Measurements from ENCODE around the gene BLOC1S1. TPM values are rescaled to one million over a fixed set of nuclear protein-coding genes. Genes with fewer than 3 reads are reported as not detected.
A peak's percentile ranks its signal among the peaks of the same experiment; 100 is the strongest.

BLOC1S1 gene
- 171 TPM for total RNA-seq

GRCh38 chr12:55715833-55716581 lies at the start of gene BLOC1S1:
Gene BLOC1S1, plus strand, starts transcription at chr12:55716046. Its CDS starts 6 bp downstream, at chr12:55716052.
- ATAC-seq (peak; percentile 88), DNase-seq (ENCODE audit: low spot score) (peak; percentile 96)
- intact Hi-C loops (cut with DNase I): no loop called here

- DNase-seq (ENCODE audit: low spot score) (no peak), ATAC-seq (no peak)
- intact Hi-C loops (cut with DNase I): no loop called here
These were observed 49.3 kb upstream of the BLOC1S1 start for GRCh38 chr12:55666508-55666907.

DNA sequence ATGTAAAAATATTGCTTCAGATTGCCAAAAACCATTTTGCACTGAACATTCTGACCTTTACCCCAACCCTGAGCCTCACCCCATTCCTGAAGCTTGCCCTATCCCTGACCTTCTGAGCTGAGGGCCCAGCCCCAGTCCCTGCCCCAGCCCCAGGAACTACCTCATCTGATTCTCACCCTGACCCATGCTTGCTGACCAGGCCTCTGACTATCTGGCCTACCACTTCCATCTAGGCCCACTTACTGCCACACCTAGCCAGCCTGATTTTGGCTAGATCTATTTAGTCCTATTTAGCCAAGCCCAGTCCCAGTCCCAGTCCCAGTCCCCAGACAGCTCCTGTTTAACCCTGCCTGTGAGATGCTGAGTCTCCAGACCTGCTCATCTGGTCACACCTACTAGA lies 45.6 kb upstream of the BLOC1S1 start:
- intact Hi-C loops (cut with DNase I): loop anchor here (1.0 to 10.0 kb wide), 3 partner anchors 29 to 1088 kb away; partner anchors contain the start of genes CD63 and RDH5
- DNase-seq (ENCODE audit: low spot score) (no peak), ATAC-seq (peak; percentile 96)

DNA sequence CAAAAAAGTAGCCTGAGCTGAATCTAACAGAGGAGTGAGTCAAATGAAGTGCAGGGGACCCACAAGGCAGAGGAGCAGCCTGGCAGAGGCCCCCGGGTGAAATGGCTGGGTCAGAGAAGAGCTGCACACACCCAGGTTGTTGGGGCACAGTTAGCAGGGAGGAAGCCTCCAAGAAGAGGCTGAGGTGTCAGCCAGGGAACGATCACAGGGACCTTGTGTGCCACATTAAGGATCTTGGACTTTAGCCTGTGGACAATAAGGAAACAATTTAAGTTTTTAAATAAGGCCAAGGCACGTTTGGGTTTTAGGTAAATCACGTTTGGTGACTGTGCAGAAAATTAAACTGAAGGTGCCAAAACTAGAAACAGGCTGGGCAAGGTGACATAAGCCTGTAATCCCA lies 44.1 kb upstream of the BLOC1S1 start:
- DNase-seq (ENCODE audit: low spot score) (no peak), ATAC-seq (no peak)
- intact Hi-C loops (cut with DNase I): loop anchor here (5.0 to 10.0 kb wide), 2 partner anchors 53 to 1089 kb away; partner anchors contain the start of genes CD63 and RDH5

DNA sequence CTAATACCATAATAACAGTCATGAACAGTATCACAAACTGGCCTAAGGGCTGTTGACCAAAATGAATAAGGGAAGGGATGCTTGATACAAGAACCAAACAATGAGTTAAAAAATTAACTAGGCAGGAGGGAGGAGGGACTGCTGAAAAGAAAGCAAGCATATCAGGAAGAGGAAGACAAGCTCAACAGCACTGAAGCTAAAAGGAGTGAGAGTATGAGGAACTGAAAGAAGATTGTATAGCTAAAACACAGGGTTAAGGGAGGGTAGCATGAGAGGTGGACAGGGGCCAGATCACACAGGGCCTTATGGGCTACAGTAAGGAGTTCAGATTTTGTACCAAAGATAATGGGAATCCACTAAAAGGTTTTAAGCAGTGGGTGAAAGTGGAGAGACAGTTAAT lies 42.2 kb upstream of the BLOC1S1 start:
- intact Hi-C loops (cut with DNase I): loop anchor here (5.0 to 10.0 kb wide), 2 partner anchors 51 to 1091 kb away; partner anchors contain the start of genes CD63 and RDH5
- ATAC-seq (peak; percentile 33), DNase-seq (ENCODE audit: low spot score) (no peak)

- DNase-seq (ENCODE audit: low spot score): peak; percentile 31
- no peak for ATAC-seq
- intact Hi-C loops (cut with DNase I): loop anchor here (10.0 kb wide), 1 partner anchor 49 kb away; the partner anchor contains the start of genes CD63 and RDH5
These were observed 40.2 kb upstream of the BLOC1S1 start for GRCh38 chr12:55675666-55676065.

DNA sequence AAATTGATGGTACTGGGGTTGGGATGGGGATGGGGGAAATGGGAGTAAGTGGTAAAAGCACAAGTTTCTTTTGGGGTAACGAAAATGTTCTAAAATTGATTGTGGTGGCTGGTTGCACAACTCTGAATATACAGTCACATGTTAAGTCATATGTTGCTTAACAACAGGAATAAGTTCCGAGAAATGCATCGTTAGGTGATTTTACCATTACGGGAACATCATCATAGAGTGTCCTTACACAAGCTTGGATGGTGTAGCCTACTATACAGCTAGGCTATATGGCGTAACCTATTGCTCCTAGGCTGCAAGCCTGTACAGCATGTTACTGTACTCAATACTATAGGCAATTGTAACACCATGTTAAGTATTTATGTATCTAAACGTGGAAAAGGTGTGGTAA lies 39.1 kb upstream of the BLOC1S1 start:
- intact Hi-C loops (cut with DNase I): loop anchor here (10.0 kb wide), 1 partner anchor 48 kb away; the partner anchor contains the start of genes CD63 and RDH5
- peak; percentile 4 for DNase-seq (ENCODE audit: low spot score)
- ATAC-seq: peak; percentile 12

GRCh38 chr12:55679691-55680090 lies 36.2 kb upstream of the BLOC1S1 start:
- DNase-seq (ENCODE audit: low spot score): peak; percentile 56
- ATAC-seq: no peak
- intact Hi-C loops (cut with DNase I): loop anchor here (10.0 kb wide), 1 partner anchor 45 kb away; the partner anchor contains the start of genes CD63 and RDH5

GRCh38 chr12:55681142-55682077 lies 34.4 kb upstream of the BLOC1S1 start:
- peak; percentile 63 for ATAC-seq
- intact Hi-C loops (cut with DNase I): no loop called here
- DNase-seq (ENCODE audit: low spot score): peak; percentile 60

- intact Hi-C loops (cut with DNase I): no loop called here
- DNase-seq (ENCODE audit: low spot score) (peak; percentile 42), ATAC-seq (no peak)
These were observed 33.6 kb upstream of the BLOC1S1 start for GRCh38 chr12:55682087-55682796.

DNA sequence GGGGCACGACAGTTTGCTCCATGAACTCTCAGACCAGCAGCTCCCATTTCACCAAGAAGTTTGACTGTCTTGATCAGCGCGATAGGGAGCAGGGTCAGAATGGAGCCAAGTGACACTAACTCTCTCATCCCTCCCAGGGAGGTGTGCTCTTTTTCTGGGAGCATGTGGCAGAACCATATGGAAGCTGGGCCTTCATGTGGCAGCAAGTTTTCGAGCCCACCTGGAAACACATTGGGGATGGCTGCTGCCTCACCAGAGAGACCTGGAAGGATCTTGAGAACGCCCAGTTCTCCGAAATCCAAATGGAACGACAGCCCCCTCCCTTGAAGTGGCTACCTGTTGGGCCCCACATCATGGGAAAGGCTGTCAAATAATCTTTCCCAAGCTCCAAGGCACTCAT lies 32.2 kb upstream of the BLOC1S1 start:
- ATAC-seq (no peak), DNase-seq (ENCODE audit: low spot score) (peak; percentile 17)
- intact Hi-C loops (cut with DNase I): no loop called here

DNA sequence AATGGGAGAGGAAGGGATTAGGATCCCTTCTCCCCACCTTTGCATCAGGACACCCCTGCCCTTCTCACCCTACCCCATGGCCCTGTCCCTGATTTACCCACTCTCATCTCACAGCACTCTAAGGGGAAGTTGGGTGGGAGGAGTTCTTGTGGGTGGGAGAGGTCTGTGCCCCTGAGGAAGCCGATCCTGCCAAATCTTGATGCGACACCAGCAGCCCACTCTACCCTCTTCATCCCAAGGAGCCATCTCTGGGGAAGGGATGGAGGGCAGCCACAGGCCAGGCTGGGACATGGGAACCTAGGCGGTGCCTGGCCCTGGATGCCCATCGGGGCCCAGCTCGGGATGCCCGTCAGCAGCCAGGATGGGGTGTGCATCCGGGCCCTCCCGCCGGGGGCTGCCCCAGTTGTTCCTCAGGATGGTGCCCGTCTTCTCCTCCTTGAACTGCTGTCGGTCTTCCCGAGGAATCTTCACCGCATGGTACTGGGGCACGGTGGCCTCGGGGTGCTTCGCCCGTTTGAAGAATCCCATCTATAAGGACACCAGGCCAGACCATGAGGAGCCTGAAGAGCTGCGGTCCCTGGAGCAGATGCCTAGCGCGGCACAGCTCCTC lies 31.0 kb upstream of the BLOC1S1 start:
- intact Hi-C loops (cut with DNase I): no loop called here
- no peak for ATAC-seq
- DNase-seq (ENCODE audit: low spot score): peak; percentile 52

GRCh38 chr12:55685671-55686070 lies 30.2 kb upstream of the BLOC1S1 start:
- DNase-seq (ENCODE audit: low spot score): peak; percentile 33
- intact Hi-C loops (cut with DNase I): no loop called here

GRCh38 chr12:55686366-55687010 lies 29.4 kb upstream of the BLOC1S1 start:
- intact Hi-C loops (cut with DNase I): no loop called here
- DNase-seq (ENCODE audit: low spot score) (peak; percentile 8), ATAC-seq (no peak)

More at GRCh38 chr12:55685671-55686070, 30.2 kb upstream of the BLOC1S1 start:
- no peak for ATAC-seq

DNA sequence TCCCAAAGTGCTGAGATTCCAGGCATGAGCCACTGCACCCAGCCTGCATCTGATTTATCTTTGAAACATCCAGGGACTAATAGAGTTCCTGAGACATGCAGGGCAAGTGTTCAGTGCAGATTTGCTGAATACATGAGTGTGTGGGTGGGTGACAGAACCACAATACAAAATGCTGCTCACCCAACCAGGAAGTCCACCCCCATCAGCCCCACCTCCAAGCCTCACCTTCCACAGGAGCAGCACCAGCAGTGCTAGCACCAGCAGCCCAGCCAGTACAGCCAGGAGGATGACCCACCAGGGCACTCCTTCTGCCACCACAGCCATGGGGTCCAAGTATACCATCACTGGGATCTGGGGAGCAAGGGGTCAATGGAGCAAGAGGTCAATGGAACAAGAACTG lies 28.1 kb upstream of the BLOC1S1 start:
- no peak for ATAC-seq
- DNase-seq (ENCODE audit: low spot score): peak; percentile 44
- intact Hi-C loops (cut with DNase I): no loop called here

DNA sequence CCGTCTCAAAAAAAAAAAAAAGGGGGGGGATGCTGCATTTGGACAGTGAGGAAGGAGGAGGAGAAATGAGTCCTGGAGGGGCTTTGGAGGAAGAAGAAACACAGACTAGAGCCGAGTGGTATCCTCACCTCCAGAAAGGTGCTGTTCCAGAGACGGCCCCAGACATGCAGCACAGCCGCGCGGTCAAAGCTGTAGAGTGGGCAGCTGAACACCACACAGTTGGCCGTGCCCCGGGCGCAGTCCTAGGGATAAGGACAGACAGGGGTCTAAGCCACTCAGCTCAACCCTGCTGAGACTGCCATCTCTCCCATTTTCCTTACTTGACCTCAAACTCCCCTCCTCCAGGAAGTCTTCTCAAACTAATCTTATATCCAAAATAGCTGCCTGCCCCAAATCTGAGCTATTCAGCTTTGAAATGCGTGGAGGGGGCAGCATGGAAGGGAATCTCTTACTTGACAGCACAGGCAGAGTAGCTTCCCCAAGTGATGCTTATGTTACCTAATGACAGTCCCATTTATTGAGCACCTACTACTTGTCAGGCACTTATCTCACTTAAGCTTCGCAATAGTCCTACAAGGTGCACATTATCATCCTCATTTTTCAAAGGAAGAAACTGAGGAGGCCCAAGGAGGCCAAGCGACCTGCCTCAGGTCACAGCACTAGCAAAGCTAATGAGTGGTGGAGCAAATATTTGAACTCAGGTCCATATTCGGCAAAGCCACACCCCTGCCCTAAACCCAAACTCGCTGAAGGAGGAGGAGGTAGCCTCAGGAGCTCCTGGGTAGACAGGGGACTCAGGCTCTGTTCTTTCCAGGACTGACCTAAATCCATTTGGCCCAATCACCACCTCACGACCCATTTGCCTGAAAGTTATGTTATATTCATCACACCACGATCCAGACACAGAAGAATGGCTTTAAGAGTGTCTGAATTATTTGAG lies 26.9 kb upstream of the BLOC1S1 start:
- no peak for ATAC-seq
- peak; percentile 43 for DNase-seq (ENCODE audit: low spot score)
- intact Hi-C loops (cut with DNase I): no loop called here
